HepG2 (cell line): Measurements from ENCODE around the gene CAPN15. TPM values are rescaled to one million over a fixed set of nuclear protein-coding genes. Genes with fewer than 3 reads are reported as not detected.

Experiments
- ATAC-seq: fragments of 200-7000 bp; cut with Tn5 transposase; 3 replicates; pipeline ENCODE4 v1.9.1; 2020; ENCODE audit warnings: mild to moderate bottlenecking, moderate library complexity
- BruUV-seq: library from RNA; stranded (reverse); fragments of 400-500 nt; replicated peaks from 2 replicates; lab custom pipeline; 2021; lab: Mats Ljungman, UMichigan
- CTCF ChIA-PET: fragments of 300-600 bp; formaldehyde crosslinking; extraction: SDS; loops from one replicate; lab custom pipeline; 2021; ENCODE audit warnings: low total read pairs, inconsistent platforms, low intra/inter-chr PET ratio; lab: Yijun Ruan, JAX
- POLR2A ChIA-PET: fragments of 350-600 bp; sonication (Branson Sonifier 250); formaldehyde crosslinking; loops from one replicate; lab custom pipeline; 2020; ENCODE audit warnings: antibody characterized with exemption, inconsistent platforms; lab: Yijun Ruan, JAX
- DNase-seq: peaks from one replicate; pipeline ENCODE4 v3.0.0-alpha.2; 2015; ENCODE audit warnings: low spot score
- FAIRE-seq: peaks from 3 replicates; lab custom pipeline; 2011; peaks lifted over from hg19 to GRCh38; lab: Jason Lieb, UNC
- H2AFZ ChIP-seq: one replicate; pipeline ENCODE4 v1.6.1; 2011; ENCODE audit warnings: low read length, inconsistent platforms
- H3K27ac ChIP-seq: fragments of 300-600 bp; 3 replicates; pipeline ENCODE4 v1.8.0; 2011; ENCODE audit warnings: mixed run types, mild to moderate bottlenecking, mixed read lengths, low read length, inconsistent platforms; ENCODE audit not compliant: insufficient read depth; ENCODE audit errors: extremely low read length
- H3K27me3 ChIP-seq, 2 experiments: fragments of 200-600 bp in 1 of 2; 2 replicates in 1 of 2; 3 replicates in 1 of 2; pipeline versions ENCODE4 v1.6.0 to v1.8.0; 2011; ENCODE audit warnings: low read length in 2 of 2, mild to moderate bottlenecking in 2 of 2, moderate library complexity in 2 of 2, inconsistent platforms in 1 of 2; ENCODE audit not compliant: insufficient read depth in 2 of 2, control insufficient read depth in 1 of 2
- H3K36me3 ChIP-seq, 2 experiments: fragments of 200-600 bp in 1 of 2; replicated peaks in 1 of 2; 2 replicates in 1 of 2; 3 replicates in 1 of 2; pipeline versions ENCODE4 v1.5.1 to v1.8.0; 2011; ENCODE audit warnings: low read length in 2 of 2, inconsistent platforms in 1 of 2; ENCODE audit not compliant: insufficient read depth in 2 of 2, control insufficient read depth in 1 of 2
- H3K4me1 ChIP-seq: 2 replicates; pipeline ENCODE4 v1.5.1; 2012; ENCODE audit warnings: low read length, inconsistent platforms; ENCODE audit not compliant: insufficient read depth
- H3K4me2 ChIP-seq: 2 replicates; pipeline ENCODE4 v1.6.0; 2011; ENCODE audit warnings: low read depth, low read length, inconsistent platforms
- H3K4me3 ChIP-seq, 3 experiments: fragments of 200-600 bp in 1 of 3; sonication (generic), shearing (Covaris generic) in 1 of 3; replicated peaks in 1 of 3; 2 replicates each; pipeline ENCODE4 v1.5.1; 2011 to 2016; ENCODE audit warnings: low read length in 3 of 3, inconsistent platforms in 2 of 3, low read depth in 2 of 3, mild to moderate bottlenecking in 2 of 3, control low read depth in 1 of 3, mixed read lengths in 1 of 3; ENCODE audit not compliant: insufficient read depth in 1 of 3
- H3K79me2 ChIP-seq: one replicate; pipeline ENCODE4 v1.6.1; 2011; ENCODE audit warnings: low read length, inconsistent platforms; ENCODE audit not compliant: insufficient read depth
- H3K9ac ChIP-seq: 2 replicates; pipeline ENCODE4 v1.6.0; 2011; ENCODE audit warnings: mild to moderate bottlenecking, low read depth, low read length, inconsistent platforms; ENCODE audit not compliant: insufficient read depth
- H3K9me3 ChIP-seq: 2 replicates; pipeline ENCODE4 v1.5.1; 2012; ENCODE audit warnings: mild to moderate bottlenecking, low read length
- H4K20me1 ChIP-seq: 2 replicates; pipeline ENCODE4 v1.6.0; 2011; ENCODE audit warnings: inconsistent platforms, mild to moderate bottlenecking, low read length, moderate library complexity; ENCODE audit not compliant: insufficient read depth
- FOXK1 ChIP-seq: sonication (generic); formaldehyde crosslinking; IDR thresholded peaks from 2 replicates; pipeline ENCODE4 v1.4.0; 2020; ENCODE audit warnings: low read depth, missing genetic modification reagents, borderline replicate concordance
- KLF12 ChIP-seq: sonication (generic); formaldehyde crosslinking; IDR thresholded peaks from 2 replicates; pipeline ENCODE4 v1.4.0; 2020; ENCODE audit warnings: missing genetic modification reagents, borderline replicate concordance
- KLF16 ChIP-seq, 2 experiments: sonication (generic) in 1 of 2; formaldehyde crosslinking in 1 of 2; IDR thresholded peaks; 2 replicates each; pipeline versions ENCODE4 v1.6.1 to v1.8.0; 2016 to 2023; ENCODE audit warnings: missing genetic modification reagents in 2 of 2, missing compliant biosample characterization in 1 of 2
- SKI ChIP-seq: fragments of 450-650 bp; IDR thresholded peaks from one replicate; pipeline ENCODE4 v1.6.1; 2018; ENCODE audit warnings: mild to moderate bottlenecking; ENCODE audit not compliant: partially characterized antibody
- TEAD3 ChIP-seq: optimal IDR thresholded peaks from 2 replicates; pipeline ENCODE3; 2016; ENCODE audit warnings: borderline replicate concordance
- ZFP36L2 ChIP-seq: sonication (generic); formaldehyde crosslinking; IDR thresholded peaks from 2 replicates; pipeline ENCODE4 v1.4.0; 2020; ENCODE audit warnings: missing genetic modification reagents
- ZNF672 ChIP-seq: sonication (generic); formaldehyde crosslinking; IDR thresholded peaks from 2 replicates; pipeline ENCODE4 v1.8.1; 2022; ENCODE audit warnings: missing genetic modification reagents
- WGBS: methylation state at CpG from one replicate; pipeline ENCODE4 v1.1.6; 2017; ENCODE audit warnings: low lambda C conversion rate; 5-methylcytosine and 5-hydroxymethylcytosine counted together
- in situ Hi-C: cut with HindIII; loops from 2 replicates; pipeline ENCODE4 v1.10.0; 2017; ENCODE audit warnings: low pct_unique_long_range_greater_than_20kb; ENCODE audit not compliant: extremely low pct_ligation_motif_present
- intact Hi-C: fragments of 100-400 bp; cut with micrococcal nuclease; formaldehyde crosslinking; loops from one replicate; pipeline ENCODE4 v1.10.0; 2022; ENCODE audit not compliant: unreplicated experiment
- polyA plus RNA-seq, 8 experiments: library from polyadenylated mRNA; depleted of rRNA in 3 of 8; stranded (reverse) in 7 of 8; unstranded in 1 of 8; fragments of >200 nt; fragmentation: Illumina TruSeq in 4 of 8; extraction: Trizol in 4 of 8; gene quantifications; 2 replicates each; pipeline versions ENCODE4 v1.2.1 to v1.2.3, GENCODE V29; 2011 to 2016; ENCODE audit warnings: low read depth in 4 of 8, missing spikeins in 1 of 8, mixed read lengths in 1 of 8; ENCODE audit not compliant: insufficient read depth in 1 of 8
- total RNA-seq, 5 experiments: library from RNA; depleted of rRNA; stranded (reverse); fragments of >200 nt; fragmentation: Illumina TruSeq; extraction: Trizol; gene quantifications; 2 replicates each; pipeline ENCODE4 v1.2.3, GENCODE V29; 2016; ENCODE audit warnings: low read depth in 1 of 5
- TF ChIP-seq, protein P1 (sequence below): sonication (generic); formaldehyde crosslinking; IDR thresholded peaks from 2 replicates; pipeline ENCODE4 v1.5.1; 2020; ENCODE audit warnings: mild to moderate bottlenecking, moderate library complexity, missing genetic modification reagents
- TF ChIP-seq, protein P2 (sequence below): IDR thresholded peaks from 2 replicates; pipeline ENCODE4 v1.6.1; 2016; ENCODE audit warnings: missing genetic modification reagents, missing compliant biosample characterization
- TF ChIP-seq, protein P3 (sequence below): sonication (generic); formaldehyde crosslinking; IDR thresholded peaks from 2 replicates; pipeline ENCODE4 v1.4.0; 2020; ENCODE audit warnings: mild to moderate bottlenecking, missing genetic modification reagents
- TF ChIP-seq, protein P4 (sequence below): sonication (generic); formaldehyde crosslinking; IDR thresholded peaks from 2 replicates; pipeline ENCODE4 v1.8.1; 2023; ENCODE audit warnings: mild to moderate bottlenecking, moderate library complexity, missing genetic modification reagents

Gene CAPN15
- total and polyA plus RNA-seq, 2 of the 13 experiments (the other 11 are each of a cell fraction or from before 2014, with no cell fraction given): 14.9 to 24.5 TPM

DNA sequence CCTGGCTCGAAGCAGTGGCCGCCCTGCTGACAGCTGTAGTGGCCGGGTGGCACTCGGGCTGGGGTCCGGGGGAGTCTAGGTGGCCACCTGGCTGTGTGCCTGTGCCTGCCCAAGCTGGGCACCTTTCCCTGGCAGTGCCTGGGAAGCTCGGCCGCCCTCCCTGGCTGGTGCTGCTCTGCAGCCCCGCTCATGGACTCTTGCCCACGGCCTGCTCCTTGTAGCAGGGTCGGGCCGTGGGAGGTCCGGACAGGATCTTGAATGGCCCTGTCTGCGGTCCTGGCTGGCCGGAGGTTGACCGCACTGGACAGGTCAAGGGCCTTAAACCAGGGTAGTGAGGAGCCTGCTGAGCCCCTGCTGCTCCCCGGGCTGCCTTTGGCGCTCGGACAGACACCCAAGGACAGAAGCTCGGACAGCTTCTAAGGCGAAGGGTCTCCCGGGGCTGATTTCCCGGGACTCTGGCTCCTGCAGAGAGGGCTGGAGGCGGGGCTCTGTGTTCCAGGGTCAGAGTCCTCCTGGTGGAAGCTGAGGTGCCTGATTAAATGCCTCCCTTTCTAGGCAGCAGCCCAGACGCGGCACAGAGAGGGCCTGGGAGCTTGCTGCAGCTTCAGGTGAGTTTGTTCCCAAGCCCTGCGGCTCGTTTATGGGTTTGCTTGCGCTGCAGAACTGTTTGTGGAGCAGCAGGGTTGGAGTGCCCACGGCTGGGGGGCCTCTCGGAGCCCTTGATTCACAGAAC, 6.0 kb downstream of the CAPN15 start:
- in situ Hi-C loops (no loop called here), intact Hi-C loops (loop anchor here (5.0 kb wide), 1 partner anchor 34 kb away; the partner anchor contains the start of genes NHLRC4 and PIGQ)
- Histone ChIP-seq H3K4me3 (peak overlapping the region; percentile 58 to 85 (median 66); a peak in 5 of 6 replicates), H3K4me2 (peak overlapping the region; percentile 99), H2AFZ (no peak overlapping the region), H3K9ac (peak overlapping the region; percentile 72), H3K36me3 (peaks cover 13 to 15% of the 10 kb centered on the region in 2 experiments; a peak in 4 of 5 replicates), H3K27ac (peak overlapping the region; percentile 91), H3K27me3 (no peaks in the 10 kb centered on the region), H3K79me2 (peaks cover 84% of the 10 kb centered on the region), H4K20me1 (peaks cover 18% of the 10 kb centered on the region; the same call in 1 of the 2 replicates), H3K4me1 (peaks cover 57% of the 10 kb centered on the region), H3K9me3 (no peaks in the 10 kb centered on the region)
- no TSS peak for BruUV-seq
- FAIRE-seq (peak; percentile 89), ATAC-seq (peak; percentile 88), DNase-seq (peak; percentile 77)
- CTCF ChIA-PET: no interaction called here
- 7% methylated on average over 9 of the region's 30 CpGs for WGBS
- POLR2A ChIA-PET: interaction anchor here (0.6 to 3.1 kb wide), 16 partner anchors 9 to 480 kb away, joined by 3 to 17 read pairs (median 4); partner anchors contain the start of genes DECR2, POLR3K and SNRNP25
- TF ChIP-seq KLF12 (CRISPR knock-in tag) (0 out of 2 replicates have a peak, but pooled peaks have one; percentile 39), TEAD3 (CRISPR knock-in tag) (peak; percentile 26), ZFP36L2 (no peak), SKI (peak; percentile 4), ZNF672 (CRISPR knock-in tag) (no peak), KLF16 (CRISPR knock-in tag; IDR thresholded peaks at IDR 0.05) (0 out of 4 replicates have a peak, but pooled peaks of 1 of the 2 experiments have one; percentile 39), FOXK1 (CRISPR knock-in tag) (peak; percentile 31; the same call in 1 of the 2 replicates)
- TF ChIP-seq, protein P1, sequence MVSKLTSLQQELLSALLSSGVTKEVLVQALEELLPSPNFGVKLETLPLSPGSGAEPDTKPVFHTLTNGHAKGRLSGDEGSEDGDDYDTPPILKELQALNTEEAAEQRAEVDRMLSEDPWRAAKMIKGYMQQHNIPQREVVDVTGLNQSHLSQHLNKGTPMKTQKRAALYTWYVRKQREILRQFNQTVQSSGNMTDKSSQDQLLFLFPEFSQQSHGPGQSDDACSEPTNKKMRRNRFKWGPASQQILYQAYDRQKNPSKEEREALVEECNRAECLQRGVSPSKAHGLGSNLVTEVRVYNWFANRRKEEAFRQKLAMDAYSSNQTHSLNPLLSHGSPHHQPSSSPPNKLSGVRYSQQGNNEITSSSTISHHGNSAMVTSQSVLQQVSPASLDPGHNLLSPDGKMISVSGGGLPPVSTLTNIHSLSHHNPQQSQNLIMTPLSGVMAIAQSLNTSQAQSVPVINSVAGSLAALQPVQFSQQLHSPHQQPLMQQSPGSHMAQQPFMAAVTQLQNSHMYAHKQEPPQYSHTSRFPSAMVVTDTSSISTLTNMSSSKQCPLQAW (CRISPR knock-in tag): peak; percentile 69; the same call in 1 of the 2 replicates
- TF ChIP-seq, protein P2, sequence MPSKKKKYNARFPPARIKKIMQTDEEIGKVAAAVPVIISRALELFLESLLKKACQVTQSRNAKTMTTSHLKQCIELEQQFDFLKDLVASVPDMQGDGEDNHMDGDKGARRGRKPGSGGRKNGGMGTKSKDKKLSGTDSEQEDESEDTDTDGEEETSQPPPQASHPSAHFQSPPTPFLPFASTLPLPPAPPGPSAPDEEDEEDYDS (CRISPR knock-in tag): peak; percentile 63
- TF ChIP-seq, protein P3, sequence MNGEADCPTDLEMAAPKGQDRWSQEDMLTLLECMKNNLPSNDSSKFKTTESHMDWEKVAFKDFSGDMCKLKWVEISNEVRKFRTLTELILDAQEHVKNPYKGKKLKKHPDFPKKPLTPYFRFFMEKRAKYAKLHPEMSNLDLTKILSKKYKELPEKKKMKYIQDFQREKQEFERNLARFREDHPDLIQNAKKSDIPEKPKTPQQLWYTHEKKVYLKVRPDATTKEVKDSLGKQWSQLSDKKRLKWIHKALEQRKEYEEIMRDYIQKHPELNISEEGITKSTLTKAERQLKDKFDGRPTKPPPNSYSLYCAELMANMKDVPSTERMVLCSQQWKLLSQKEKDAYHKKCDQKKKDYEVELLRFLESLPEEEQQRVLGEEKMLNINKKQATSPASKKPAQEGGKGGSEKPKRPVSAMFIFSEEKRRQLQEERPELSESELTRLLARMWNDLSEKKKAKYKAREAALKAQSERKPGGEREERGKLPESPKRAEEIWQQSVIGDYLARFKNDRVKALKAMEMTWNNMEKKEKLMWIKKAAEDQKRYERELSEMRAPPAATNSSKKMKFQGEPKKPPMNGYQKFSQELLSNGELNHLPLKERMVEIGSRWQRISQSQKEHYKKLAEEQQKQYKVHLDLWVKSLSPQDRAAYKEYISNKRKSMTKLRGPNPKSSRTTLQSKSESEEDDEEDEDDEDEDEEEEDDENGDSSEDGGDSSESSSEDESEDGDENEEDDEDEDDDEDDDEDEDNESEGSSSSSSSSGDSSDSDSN (CRISPR knock-in tag): peak; percentile 78
- TF ChIP-seq, protein P4, sequence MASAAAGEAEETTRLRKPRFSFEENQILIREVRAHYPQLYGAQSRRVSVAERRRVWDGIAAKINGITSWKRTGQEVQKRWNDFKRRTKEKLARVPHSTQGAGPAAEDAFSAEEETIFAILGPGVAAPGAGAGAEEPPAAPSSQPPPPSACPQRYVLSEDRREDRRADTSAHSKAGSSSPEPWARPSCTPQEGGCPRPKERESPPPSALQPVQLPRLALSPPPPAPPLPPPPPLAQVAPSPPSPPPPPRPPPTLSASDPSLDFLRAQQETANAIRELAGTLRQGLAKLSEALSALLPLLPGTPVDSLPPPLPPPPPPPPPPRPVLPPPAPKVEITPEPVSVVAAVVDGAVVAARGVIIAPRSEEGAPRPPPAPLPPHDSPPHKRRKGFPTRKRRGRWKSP: 0 out of 2 replicates have a peak, but pooled peaks have one; percentile 42
